Mucosa of descending colon (tissue), 3 donors: ENCODE data around the gene ZNF30. TPM values are rescaled to one million over a fixed set of nuclear protein-coding genes. Genes with fewer than 3 reads are reported as not detected.
"Not testable (repeated sequence)": the region's sequence is repeated elsewhere in the genome, so short reads cannot be mapped to it uniquely, and the experiment has no call there.

Experiments
- ATAC-seq: fragments of 200-7000 bp; cut with Tn5 transposase; one replicate; pipeline ENCODE4 v1.9.1; 2020; ENCODE audit warnings: mild to moderate bottlenecking, moderate library complexity
- DNase-seq, 3 donors: peaks; one replicate each; pipeline ENCODE4 v3.0.0-alpha.2; 2020
- H3K36me3 ChIP-seq: fragments of 200-600 bp; one replicate; pipeline ENCODE4 v1.8.0; 2021; ENCODE audit warnings: low read depth, mild to moderate bottlenecking
- H3K4me1 ChIP-seq: fragments of 200-600 bp; one replicate; pipeline ENCODE4 v1.8.0; 2021; ENCODE audit warnings: low read depth, mild to moderate bottlenecking
- H3K4me3 ChIP-seq: fragments of 200-600 bp; one replicate; pipeline ENCODE4 v1.8.0; 2021; ENCODE audit warnings: mild to moderate bottlenecking
- H3K9me3 ChIP-seq: fragments of 200-600 bp; one replicate; pipeline ENCODE4 v1.8.0; 2021; ENCODE audit warnings: mild to moderate bottlenecking
- intact Hi-C, 2 donors: fragments of 100-400 bp; cut with DNase I in 1 of 2; cut with micrococcal nuclease in 1 of 2; formaldehyde crosslinking; loops; one replicate each; pipeline versions ENCODE4 v1.11.0 to v1.11.1; 2022; cut with DNase I, micrococcal nuclease
- total RNA-seq, 3 donors: library from RNA; stranded (reverse); fragmentation: NEBNext Ultra II Directional in 2 of 3; extraction: Animal tissue kit (Norgen Biotek cat#: 25700) in 2 of 3; gene quantifications; one replicate each; pipeline versions ENCODE4 v1.2.1 to v1.2.4, GENCODE V29; 2021 to 2023
- TF ChIP-seq, protein P1 (sequence below): fragments of 200-600 bp; IDR thresholded peaks from one replicate; pipeline ENCODE4 v1.8.0; 2022; ENCODE audit warnings: antibody characterized with exemption, mild to moderate bottlenecking
- donor health status: DM: no; HTN: no; CAD: no; lungs with moderate emphysema.
- donor health status: DM: no; HTN: no; CAD: no.
- donor health status: DM: no; HTN: yes; CAD: no.

ZNF30 gene
- total RNA-seq, 3 donors from 2014 or later = 1.3 to 4.9 (median 2.1) TPM

DNA sequence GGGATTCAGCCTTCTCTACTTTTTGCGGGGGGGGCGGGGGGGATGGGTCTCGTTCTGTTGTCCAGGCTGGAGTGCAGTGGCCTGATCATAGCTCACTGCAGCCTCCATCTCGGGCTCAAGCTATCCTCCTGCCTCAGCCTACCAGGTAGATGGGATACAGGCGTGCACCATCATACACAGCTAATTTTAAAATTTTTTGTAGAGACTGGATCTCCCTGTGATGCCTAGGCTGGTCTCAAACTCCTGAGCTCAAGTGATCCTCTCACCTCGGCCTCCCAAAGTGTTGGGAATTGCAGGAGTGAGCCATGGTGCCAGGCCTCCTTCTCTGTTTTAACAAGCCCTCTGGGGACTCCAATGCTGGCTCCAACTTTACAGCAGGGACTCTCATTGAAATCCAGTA, 37.9 kb downstream of the ZNF30 start:
- no peak for ATAC-seq
- intact Hi-C loops = no loop called here

DNA sequence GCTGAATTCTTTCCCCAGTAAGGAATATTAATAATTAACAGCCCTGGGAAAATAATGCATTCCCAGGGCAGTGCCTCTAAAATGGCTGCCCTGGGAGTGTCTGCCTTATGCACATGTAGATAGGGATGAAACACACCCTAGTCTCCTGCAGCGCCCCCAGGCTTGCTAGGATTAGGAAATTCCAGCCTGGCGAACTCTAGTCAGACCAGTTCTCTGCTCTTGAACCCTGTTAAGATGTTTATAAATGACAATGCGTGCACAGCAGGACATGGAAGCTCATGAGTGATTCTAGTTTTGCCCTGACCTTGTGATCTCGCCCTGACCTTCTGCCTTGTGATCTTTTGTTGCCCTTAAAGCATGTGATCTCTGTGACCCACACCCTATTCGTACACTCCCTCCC, 38.8 kb downstream of the ZNF30 start:
- H3K4me1 ChIP-seq, H3K36me3 ChIP-seq, intact Hi-C loops, H3K4me3 ChIP-seq, ATAC-seq, DNase-seq: not testable (repeated sequence)
- H3K9me3 ChIP-seq = peaks cover 10% of the 10 kb centered on the region

More for the DNA sequence above, 37.9 kb downstream of the ZNF30 start:
- DNase-seq = no peak
- Histone ChIP-seq H3K4me1 (peaks cover 6% of the 10 kb centered on the region), H3K36me3 (peaks cover 4% of the 10 kb centered on the region), H3K9me3 (peaks cover 19% of the 10 kb centered on the region), H3K4me3 (no peak overlapping the region)
- TF ChIP-seq, protein P1, sequence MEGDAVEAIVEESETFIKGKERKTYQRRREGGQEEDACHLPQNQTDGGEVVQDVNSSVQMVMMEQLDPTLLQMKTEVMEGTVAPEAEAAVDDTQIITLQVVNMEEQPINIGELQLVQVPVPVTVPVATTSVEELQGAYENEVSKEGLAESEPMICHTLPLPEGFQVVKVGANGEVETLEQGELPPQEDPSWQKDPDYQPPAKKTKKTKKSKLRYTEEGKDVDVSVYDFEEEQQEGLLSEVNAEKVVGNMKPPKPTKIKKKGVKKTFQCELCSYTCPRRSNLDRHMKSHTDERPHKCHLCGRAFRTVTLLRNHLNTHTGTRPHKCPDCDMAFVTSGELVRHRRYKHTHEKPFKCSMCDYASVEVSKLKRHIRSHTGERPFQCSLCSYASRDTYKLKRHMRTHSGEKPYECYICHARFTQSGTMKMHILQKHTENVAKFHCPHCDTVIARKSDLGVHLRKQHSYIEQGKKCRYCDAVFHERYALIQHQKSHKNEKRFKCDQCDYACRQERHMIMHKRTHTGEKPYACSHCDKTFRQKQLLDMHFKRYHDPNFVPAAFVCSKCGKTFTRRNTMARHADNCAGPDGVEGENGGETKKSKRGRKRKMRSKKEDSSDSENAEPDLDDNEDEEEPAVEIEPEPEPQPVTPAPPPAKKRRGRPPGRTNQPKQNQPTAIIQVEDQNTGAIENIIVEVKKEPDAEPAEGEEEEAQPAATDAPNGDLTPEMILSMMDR = no peak

DNA sequence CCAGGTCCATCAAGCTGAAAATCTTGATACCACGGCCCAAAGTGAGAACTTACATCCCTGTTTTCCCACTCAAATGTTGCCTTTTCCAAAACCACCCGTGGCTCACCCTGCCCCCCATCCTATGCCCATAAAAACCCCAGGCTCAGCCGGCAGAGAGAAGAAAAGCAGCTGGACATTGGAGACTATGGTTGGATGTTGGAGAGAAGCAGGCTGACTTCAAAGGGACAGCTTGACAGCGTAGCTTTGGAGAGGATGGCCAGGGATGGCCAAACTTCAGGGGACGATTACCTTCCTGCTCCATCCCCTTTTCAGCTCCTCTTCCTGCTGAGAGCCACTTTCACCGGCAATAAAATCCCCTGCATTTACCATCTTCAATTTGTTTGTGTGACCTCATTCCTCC, 40.8 kb downstream of the ZNF30 start:
- DNase-seq = no peak
- TF ChIP-seq, protein P1 = no peak
- intact Hi-C loops = no loop called here
- H3K36me3 ChIP-seq = no peaks in the 10 kb centered on the region
- H3K4me3 ChIP-seq = no peak overlapping the region
- no peak for ATAC-seq
- no peaks in the 10 kb centered on the region for H3K9me3 ChIP-seq
- H3K4me1 ChIP-seq = peaks cover 5% of the 10 kb centered on the region

DNA sequence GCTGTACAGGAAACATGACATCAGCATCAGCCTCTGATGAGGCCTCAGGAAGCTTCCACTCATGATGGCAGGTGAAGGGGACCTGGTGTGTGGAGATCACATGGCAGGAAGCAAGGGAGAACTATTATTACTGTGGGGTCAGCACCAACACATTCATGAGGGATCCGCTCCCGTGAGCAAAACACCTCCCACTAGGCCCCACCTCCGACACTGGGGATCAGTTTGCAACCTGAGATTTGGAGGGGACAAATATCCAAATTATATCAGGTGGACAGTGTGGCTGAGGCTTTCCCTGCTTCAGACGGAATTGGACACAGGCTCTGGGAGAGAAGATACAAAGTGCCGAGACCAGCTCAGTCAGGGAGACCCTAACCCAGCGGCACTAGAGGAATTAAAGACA, 43.0 kb downstream of the ZNF30 start:
- ATAC-seq (no peak), DNase-seq (no peak)
- TF ChIP-seq, protein P1 = no peak
- no peak overlapping the region for H3K4me3 ChIP-seq
- intact Hi-C loops = loop anchor here in 1 of 2 donors (5.0 kb wide), 1 partner anchor 43 kb away; no protein-coding TSS in a partner anchor
- peaks cover 5% of the 10 kb centered on the region for H3K4me1 ChIP-seq
- no peaks in the 10 kb centered on the region for H3K9me3 ChIP-seq
- no peaks in the 10 kb centered on the region for H3K36me3 ChIP-seq

DNA sequence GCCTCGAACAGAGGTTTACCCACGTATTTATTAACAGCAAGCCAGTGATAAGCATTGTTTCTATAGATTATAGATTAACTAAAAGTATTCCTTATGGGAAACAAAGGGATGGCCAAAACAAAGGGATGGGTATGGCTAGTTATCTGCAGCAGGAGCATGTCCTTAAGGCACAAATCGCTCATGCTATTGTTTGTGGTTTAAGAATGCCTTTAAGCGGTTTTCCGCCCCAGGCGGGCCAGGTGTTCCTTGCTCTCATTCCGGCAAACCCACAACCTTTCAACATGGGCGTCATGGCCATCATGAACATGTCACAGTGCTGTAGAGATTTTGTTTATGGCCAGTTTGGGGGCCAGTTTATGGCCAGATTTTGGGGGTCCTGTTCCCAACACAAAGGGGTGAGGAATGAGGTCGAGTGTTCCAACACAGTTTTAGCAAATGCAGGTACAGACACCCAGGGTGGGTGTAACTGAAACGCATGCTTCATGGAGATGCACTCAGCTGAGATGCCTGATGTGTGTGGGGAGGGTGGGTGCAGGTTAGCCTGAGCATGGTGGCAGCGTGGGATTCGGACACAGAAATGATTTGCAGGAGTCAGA, 43.6 kb downstream of the ZNF30 start:
- not testable (repeated sequence) for H3K36me3 ChIP-seq, H3K4me3 ChIP-seq, H3K4me1 ChIP-seq, H3K9me3 ChIP-seq, ATAC-seq, DNase-seq
- intact Hi-C loops = loop anchor here in 1 of 2 donors (5.0 kb wide), 1 partner anchor 42 kb away; no protein-coding TSS in a partner anchor

DNA sequence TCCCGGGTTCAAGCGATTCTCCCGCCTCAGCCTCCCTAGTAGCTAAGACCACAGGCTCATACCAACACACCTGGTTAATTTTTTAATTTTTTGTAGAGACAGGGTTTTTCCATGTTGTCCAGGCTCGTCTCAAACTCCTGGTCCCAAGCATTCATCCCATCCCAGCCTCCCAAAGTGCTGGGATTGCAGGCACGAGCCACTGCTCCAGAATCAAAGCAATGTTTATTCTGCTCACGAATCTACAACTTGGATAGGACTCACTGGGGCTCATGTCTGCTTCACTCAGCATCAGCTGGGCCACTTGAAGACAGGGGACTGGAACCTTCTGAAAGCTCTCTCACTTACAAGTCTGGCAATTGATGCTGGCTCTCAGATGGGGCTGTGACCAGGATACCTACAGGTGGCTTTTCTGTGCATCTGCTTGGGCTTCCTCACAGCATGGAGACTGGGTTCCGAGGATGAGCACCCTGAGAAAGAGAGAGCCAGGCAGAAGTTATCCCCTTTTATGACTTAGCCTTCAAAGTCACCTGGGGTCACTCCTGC, 45.5 kb downstream of the ZNF30 start:
- intact Hi-C loops = loop anchor here (2.0 to 5.0 kb wide), 2 partner anchors 40 to 41 kb away; no protein-coding TSS in a partner anchor
- DNase-seq = peak in 1 of 3 donors; percentile 1
- H3K36me3 ChIP-seq = no peaks in the 10 kb centered on the region
- H3K4me1 ChIP-seq = peaks cover 5% of the 10 kb centered on the region
- ATAC-seq = no peak
- peaks cover 7% of the 10 kb centered on the region for H3K9me3 ChIP-seq
- H3K4me3 ChIP-seq = no peak overlapping the region
- TF ChIP-seq, protein P1 = no peak
